Stimulated activated CD4-positive, alpha-beta T cell treated with anti-CD3 and anti-CD28 coated beads, Interleukin-15, amount 100 ng/mL, for 24 hours (primary cell): ENCODE data around the gene PXYLP1.
A peak's percentile ranks its signal among the peaks of the same experiment; 100 is the strongest.

Source experiments
- DNase-seq: peaks from one replicate; pipeline ENCODE4 v3.0.0-alpha.2; 2020

PXYLP1 gene

DNA sequence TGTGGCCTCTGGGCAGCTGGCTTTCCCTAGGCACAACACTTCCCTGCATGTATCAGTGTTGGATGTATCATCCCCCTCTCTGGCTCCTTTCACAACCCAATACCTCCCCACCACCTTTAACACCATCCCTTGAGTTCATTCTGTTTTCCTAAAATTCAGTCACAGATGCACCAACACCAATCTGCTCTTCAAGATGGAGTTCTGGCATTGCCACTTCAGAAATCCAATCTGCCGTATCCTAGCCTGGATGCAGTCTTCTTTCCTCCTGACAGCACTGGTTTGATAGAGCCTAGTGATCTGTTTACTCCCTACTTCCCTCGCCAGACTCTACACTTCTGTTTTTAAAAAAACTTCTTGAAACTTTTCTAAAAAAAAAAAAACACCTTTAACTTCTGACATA is 21.7 kb downstream of the PXYLP1 start:
- no peak for DNase-seq

- no peak for DNase-seq
These were observed 22.2 kb downstream of the PXYLP1 start for GRCh38 chr3:141253811-141254210.

DNA sequence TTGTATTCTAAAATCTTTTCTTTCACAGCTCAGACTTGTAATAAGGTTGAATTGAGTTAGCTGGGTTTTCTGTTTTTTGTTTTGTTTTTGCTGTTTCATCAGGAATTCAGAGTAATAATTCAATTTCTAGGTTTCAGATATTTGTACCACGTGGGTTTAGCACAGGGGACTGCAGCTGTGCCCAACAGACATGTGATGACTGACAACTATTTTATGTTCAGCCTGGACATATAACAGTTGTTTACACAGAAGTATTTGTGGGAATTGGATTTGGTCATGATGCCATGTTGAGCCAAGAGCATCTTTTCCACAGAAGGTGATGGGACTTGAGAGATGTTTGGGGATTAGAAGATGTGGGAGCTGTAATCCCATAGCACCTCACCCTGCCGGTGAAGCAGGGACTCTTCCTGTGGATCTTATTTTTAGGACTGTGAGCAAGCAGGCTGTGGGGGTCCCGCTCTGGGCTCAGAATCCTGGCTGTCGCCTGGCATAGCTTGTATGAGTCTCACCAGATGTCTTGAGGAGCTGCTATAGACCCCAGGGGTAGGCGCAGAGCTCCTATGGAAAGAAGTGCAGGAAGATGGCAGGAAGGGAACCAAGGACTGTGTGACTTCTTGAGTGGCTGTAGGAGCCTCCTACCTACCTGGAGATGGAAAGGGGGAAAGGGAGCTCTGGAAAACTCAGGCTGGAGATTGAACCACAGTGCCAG is 23.7 kb downstream of the PXYLP1 start:
- no peak for DNase-seq

GRCh38 chr3:141255846-141256261 is 24.2 kb downstream of the PXYLP1 start:
- peak; percentile 56 for DNase-seq

- DNase-seq = no peak
These were observed 25.2 kb downstream of the PXYLP1 start for GRCh38 chr3:141256820-141257219.

DNA sequence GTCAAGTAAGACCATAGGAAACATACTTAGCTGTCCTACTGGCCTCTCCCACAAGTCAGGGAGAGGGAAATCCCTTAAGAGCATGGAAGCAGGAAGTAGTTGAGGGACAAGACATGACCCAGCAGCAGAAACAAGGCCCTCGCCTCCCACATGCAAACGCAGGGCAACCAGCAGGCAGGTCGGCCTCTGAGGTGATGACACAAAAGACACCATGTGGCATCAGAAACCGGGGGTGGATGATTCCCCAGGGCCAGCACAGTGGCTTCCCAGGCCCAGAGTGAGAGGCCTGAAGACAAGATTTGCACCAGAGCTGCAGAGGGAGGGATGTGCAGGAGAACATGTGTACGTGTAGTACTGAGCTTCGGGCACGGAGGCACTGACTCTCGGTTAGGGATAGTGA is 26.3 kb downstream of the PXYLP1 start:
- peak; percentile 32 for DNase-seq

DNA sequence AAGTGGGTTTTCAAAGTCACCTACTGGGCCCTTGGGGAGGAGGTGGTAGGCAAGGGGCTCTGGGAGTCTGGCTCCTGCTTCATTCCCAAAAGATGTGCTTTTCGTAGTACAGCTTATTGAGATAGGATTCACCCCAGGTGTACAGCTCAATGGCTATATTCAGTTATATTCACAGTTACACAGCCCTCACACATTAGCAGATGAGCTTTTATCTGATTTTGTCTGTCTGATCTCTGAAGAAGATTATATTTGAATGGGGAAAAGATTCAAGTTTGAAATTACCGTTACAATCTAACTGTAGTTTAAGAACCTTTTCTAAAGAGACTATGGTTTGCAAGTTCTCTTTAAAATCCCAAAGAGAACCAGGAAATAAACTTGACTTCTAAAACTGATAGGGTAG is 27.3 kb downstream of the PXYLP1 start:
- DNase-seq = no peak

- no peak for DNase-seq
These were observed 28.4 kb downstream of the PXYLP1 start for GRCh38 chr3:141259821-141260629.

- no peak for DNase-seq
These were observed 29.0 kb downstream of the PXYLP1 start for GRCh38 chr3:141260630-141260927.

DNA sequence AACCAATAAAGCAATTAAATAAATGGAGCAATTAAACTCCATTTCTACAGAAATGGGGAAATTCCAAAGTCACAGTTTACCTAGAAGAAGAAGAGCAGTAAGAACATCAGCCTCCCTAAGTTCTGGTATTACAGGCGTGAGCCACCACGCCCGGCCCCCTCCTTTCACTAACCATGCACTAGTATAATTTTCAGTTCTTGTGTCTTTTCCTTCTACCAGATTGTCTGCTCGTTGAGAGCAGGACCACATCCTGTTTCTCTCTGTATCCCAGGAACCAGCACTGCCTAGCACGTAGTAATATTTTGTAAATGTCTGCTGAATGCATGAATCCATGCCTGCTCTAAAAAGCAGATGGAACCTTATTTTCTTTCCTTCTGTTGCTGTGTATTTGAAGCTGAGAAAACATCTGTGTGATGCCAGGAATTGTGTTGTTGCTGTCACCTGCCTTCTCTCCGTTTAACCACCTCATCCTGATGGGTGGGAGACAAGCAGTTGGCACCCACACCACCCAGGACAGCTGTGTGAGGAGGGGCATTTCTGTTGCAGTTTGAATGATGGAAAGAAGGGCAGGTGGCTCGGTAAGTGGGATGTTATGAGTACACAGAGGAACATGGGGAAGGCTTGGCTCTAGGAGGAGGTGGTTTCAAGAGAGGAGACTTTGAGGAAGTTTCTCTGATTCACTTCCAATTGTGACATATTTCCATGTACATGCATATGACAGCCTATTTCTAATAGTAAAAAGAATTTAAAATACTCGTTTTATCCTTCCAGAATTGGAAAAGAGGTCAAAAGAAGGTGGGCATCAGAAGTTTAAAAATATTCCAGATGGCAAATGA is 30.1 kb downstream of the PXYLP1 start:
- DNase-seq = peak; percentile 26

GRCh38 chr3:141262308-141262705 is 30.7 kb downstream of the PXYLP1 start:
- no peak for DNase-seq

DNA sequence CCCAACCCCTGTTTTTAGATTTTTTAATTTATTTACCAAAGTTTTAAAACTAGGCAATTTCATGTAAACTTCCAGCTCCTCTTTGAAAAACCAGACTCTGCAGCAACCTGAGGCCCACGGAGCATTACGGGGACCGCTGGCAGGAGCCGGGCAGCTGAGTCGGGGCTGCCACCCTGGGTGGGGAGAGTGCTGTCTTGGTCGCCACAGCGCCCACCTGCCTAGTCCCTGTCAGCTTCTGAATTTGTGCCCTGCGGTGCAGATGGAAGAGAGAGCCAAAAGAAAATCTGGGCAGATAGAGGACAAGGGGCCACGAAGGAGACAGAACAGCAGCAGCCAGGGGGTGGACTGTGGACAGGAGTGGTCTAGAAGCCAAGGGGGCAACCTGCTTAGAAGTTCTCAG is 34.6 kb downstream of the PXYLP1 start:
- no peak for DNase-seq

DNA sequence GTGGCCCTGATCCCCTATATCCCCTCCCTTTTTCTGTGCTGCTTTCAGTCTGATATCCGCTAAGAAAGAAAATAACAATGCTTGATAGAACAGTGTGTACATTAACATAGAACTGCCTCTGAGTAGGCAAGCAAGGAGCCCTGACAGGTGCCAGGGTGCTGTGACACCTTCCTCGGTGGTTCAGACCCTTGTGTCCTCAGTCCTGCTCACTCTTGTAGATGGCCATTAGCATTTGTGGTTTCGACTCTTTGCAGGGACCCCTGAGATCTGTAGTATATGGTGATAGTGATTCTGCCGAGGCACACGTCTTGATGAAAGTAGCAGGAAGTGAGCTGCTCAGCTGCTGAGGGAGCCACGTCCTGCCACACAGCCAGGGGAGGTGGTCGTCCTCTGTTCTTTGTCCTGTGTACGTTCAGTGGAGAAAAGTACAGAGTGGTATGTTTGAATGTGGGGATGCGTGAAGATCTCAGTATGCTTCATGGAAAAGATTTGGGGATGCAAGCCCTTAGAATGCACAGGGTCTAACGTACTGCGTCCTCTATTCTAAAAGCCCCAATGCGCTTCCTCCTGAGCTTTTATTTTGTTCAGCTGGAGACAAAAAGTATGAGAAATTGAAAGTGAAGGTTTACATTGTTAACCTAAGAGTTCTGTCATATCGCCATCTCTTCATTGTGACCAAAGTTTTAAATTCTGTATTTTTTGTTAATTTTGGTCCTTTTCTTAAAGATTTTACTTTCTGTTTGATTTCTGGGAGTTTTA is 35.4 kb downstream of the PXYLP1 start:
- DNase-seq = peak; percentile 46

DNA sequence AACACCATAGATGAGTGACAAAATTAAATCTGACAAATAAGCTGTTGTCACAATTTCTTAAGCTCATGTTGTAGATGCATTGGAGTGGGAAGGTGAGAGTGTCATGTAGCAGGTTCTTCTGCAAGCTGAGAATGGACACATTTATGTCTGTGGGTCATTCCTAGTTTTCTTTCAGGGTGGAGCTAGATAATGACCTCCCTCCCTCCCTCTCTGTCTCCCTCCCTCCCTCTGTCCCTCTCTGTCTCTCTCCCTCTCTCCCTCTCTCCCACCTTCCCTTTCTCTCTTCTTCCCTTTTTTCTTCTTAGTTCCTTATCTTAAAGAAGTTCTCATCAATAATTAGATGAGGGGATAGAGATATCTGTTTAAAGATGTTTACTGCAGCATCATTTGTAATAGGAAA is 36.0 kb downstream of the PXYLP1 start:
- no peak for DNase-seq

DNA sequence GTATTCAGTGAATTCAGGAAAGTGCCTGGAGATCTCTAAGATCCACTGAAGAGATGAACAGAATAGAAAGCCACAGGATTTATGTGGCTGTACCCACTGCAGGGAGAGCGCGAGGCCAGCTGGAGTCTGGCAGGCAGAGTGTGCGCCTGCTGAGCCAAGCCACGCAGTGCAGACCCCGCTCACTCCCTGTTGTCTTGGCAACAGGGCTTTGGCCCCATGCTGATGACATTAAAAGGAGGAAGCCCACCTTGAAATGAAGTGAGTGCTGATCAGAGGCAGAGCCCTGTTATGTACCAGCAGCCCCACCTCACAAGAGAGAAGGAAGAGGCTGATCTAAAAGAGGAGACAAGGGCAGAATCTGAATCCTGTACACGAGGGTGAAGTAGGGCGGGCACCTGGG is 36.7 kb downstream of the PXYLP1 start:
- DNase-seq = no peak

DNA sequence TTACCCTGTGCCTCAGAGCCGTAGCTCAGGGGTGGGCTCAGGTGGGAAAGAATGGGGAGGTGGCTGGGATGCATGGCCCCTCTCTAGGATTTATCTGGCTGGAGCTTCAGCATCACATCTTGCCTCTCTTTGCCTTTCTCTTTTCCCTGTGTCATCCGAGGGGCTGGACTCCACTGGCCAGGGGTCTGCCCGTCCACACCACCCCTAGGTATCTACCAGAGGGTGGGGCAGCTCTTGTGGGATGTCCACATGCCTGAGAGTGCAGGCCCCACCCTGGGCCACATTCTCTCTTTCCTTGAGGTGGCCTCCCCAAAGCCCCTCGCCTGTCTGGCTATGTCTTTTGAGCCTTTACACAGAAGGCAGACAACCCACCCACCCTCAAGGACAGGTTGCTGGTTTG is 37.2 kb downstream of the PXYLP1 start:
- no peak for DNase-seq

DNA sequence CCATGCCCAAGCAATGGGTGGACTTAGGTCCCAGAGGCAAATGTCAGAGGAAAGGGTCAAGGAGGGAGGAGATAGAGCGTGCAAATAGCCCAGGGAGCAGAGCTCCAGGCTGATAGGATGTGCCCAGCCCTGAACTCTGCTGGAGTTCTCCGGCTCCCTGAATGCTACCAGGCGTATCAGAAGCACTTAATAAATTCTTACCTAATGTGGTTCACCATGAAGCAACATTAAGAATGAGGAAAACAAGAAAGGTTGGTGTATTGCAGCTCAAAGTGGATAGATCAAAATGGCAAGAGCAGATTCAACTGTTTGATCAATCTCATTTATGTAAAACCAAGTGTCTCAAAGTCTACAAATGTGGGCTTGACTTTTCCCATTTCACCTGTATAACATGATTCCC is 38.3 kb downstream of the PXYLP1 start:
- no peak for DNase-seq

GRCh38 chr3:141271279-141272030 is 39.8 kb downstream of the PXYLP1 start:
- DNase-seq = no peak

DNA sequence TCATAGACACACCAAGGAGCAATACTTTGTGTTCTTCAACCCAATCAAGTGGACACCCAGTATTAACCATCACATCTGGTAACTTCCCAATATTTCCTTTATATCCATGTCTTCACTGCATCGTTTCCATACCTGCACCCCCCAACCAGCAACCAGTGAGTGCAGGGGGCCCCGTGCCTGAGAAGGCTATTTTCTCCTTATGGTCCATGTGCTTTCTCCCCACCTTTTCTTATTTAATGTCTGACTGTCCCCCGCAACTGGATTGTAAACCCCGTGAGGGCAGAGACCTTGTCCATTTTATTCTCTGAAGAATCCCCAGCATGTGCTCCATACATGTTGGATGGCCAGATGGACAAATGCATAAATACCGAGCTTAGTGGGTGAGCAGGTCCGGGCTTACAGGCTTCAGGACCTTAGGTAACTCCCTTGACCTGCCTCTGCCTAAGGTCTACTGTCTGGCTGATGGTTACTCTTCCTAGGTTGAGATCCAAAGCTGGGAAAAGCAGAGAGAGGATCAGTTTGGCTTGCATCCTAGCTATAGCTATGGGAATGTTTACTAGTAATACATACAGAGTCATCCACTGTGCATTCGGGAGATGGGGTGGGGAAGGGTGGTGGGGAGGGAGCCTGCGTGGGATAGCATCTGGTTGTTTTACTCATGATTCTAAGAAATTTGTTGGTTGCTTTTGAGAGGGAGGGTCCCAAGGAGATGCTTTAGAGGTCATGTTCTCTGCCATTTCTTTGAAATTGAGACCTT is 41.5 kb downstream of the PXYLP1 start:
- DNase-seq = no peak

DNA sequence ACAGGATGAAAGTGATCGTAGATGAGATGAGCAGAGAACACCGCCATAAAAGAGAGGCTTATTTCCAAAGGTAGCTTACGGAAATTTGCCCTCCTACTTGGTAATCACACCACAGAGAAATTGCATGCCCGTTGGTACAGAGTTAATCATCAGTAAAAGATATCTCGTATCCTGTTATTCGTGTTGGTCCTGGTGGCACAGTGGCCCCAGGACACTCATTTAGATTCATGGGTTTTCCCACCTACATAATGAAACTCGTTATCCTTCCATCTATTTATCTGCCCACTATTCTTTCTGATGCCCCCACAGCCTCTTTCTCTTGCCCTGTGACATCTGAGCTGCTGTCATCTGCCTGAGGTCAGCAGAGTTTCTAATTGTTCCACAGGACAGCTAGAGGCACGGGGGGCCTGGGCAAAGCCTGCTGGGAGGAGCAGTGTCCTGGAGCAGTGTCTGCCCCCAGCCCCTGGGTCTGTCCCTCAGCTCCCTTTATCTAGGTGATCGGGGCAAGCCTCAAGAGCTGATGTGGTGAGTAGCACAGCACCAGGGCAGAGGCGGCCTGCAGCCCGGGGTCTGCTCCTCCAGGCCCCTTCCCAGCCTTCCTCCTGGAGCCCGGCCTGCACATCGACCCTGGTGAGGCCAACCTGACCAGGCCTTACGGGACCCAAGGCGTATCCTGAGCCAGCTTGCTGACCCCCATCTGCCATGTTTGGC is 42.2 kb downstream of the PXYLP1 start:
- DNase-seq = no peak
